Calu3 (cell line): Measurements from ENCODE around the gene CGB5. TPM values are rescaled to one million over a fixed set of nuclear protein-coding genes. Genes with fewer than 3 reads are reported as not detected.

Source experiments
- BruUV-seq: library from RNA; stranded (reverse); fragments of 400-500 nt; replicated peaks from 2 replicates; lab custom pipeline; 2021; lab: Mats Ljungman, UMichigan
- CTCF ChIA-PET: fragments of 300-600 bp; sonication (Branson Sonifier 250); formaldehyde crosslinking; loops from one replicate; lab custom pipeline; 2022; ENCODE audit warnings: antibody characterized with exemption; lab: Charles Lee
- DNase-seq: peaks from one replicate; pipeline ENCODE4 v3.0.0; 2022
- H3K27ac Mint-ChIP-seq: one replicate; pipeline ENCODE4 v1.8.0; 2022; ENCODE audit warnings: mixed read lengths; ENCODE audit not compliant: unreplicated experiment
- H3K27me3 Mint-ChIP-seq: one replicate; pipeline ENCODE4 v1.8.0; 2022; ENCODE audit warnings: mixed read lengths; ENCODE audit not compliant: unreplicated experiment
- H3K36me3 Mint-ChIP-seq: one replicate; pipeline ENCODE4 v1.8.0; 2022; ENCODE audit warnings: mild to moderate bottlenecking, moderate library complexity, mixed read lengths; ENCODE audit not compliant: insufficient read depth, unreplicated experiment
- H3K4me1 Mint-ChIP-seq: one replicate; pipeline ENCODE4 v1.8.0; 2022; ENCODE audit warnings: mild to moderate bottlenecking, low read depth, mixed read lengths; ENCODE audit not compliant: unreplicated experiment
- H3K4me3 Mint-ChIP-seq: one replicate; pipeline ENCODE4 v1.8.0; 2022; ENCODE audit warnings: mild to moderate bottlenecking, low read depth, moderate library complexity, mixed read lengths; ENCODE audit not compliant: unreplicated experiment
- H3K9me3 Mint-ChIP-seq: one replicate; pipeline ENCODE4 v1.8.0; 2022; ENCODE audit warnings: low read depth, mixed read lengths; ENCODE audit not compliant: unreplicated experiment
- intact Hi-C: fragments of 100-400 bp; cut with micrococcal nuclease; formaldehyde crosslinking; loops from one replicate; pipeline ENCODE4 v1.10.0; 2022; ENCODE audit not compliant: unreplicated experiment
- microRNA-seq: library from miRNA; unstranded; fragments of <30 nt; microRNA quantifications from one replicate; pipeline ENCODE4 v1.2.0, GENCODE V29; 2022
- total RNA-seq: library from RNA; stranded (reverse); gene quantifications from 2 replicates; pipeline ENCODE4 v1.2.3, GENCODE V29; 2022
- TF ChIP-seq, protein P1 (sequence below): fragments of 200-600 bp; IDR thresholded peaks from one replicate; pipeline ENCODE4 v1.8.0; 2022; ENCODE audit warnings: antibody characterized with exemption; ENCODE audit not compliant: unreplicated experiment

Gene CGB5
- total RNA-seq, 1 experiment from 2014 or later = 3.3 TPM

DNA sequence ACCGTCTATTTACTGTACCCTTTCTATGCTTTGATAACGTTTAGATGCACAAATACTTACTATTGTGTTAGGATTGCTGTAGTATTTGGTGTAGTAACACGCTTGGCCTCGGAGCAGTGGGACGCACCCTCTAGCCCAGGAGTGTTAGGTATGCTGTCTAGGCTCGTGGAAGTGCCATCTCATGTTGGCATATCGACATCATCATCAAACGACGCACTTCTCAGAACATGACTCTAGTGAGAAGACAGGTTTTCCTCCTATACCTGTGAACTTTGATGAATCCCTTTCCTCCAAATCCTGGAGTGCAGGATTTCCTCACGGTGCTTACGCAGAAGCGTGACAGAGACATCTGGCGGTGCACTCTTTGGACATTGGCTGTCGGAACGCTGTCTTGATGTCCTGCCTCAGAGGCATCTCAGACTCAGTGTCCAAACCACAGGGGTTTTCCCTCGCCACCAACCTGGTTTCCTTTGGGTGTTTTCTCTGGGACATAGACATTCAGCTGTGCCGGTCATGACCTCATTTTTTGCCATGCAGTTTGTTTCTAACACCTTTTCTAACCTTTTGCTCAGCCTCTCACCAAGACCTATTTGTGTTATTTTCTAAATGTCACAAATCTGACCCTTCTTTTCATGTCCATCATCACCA, 47.9 kb downstream of the CGB5 start:
- Mint-ChIP-seq H3K27ac (no peak overlapping the region), H3K4me1 (peaks cover 14% of the 10 kb centered on the region), H3K4me3 (no peak overlapping the region), H3K27me3 (no peaks in the 10 kb centered on the region), H3K9me3 (no peaks in the 10 kb centered on the region), H3K36me3 (peaks cover 91% of the 10 kb centered on the region)
- no peak for DNase-seq
- TF ChIP-seq, protein P1, sequence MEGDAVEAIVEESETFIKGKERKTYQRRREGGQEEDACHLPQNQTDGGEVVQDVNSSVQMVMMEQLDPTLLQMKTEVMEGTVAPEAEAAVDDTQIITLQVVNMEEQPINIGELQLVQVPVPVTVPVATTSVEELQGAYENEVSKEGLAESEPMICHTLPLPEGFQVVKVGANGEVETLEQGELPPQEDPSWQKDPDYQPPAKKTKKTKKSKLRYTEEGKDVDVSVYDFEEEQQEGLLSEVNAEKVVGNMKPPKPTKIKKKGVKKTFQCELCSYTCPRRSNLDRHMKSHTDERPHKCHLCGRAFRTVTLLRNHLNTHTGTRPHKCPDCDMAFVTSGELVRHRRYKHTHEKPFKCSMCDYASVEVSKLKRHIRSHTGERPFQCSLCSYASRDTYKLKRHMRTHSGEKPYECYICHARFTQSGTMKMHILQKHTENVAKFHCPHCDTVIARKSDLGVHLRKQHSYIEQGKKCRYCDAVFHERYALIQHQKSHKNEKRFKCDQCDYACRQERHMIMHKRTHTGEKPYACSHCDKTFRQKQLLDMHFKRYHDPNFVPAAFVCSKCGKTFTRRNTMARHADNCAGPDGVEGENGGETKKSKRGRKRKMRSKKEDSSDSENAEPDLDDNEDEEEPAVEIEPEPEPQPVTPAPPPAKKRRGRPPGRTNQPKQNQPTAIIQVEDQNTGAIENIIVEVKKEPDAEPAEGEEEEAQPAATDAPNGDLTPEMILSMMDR = no peak
- no TSS peak for BruUV-seq
- intact Hi-C loops = no loop called here
- CTCF ChIA-PET = interaction anchor here (0.6 to 0.7 kb wide), 2 partner anchors 66 to 382 kb away, joined by 3 to 5 read pairs; no protein-coding TSS in a partner anchor

DNA sequence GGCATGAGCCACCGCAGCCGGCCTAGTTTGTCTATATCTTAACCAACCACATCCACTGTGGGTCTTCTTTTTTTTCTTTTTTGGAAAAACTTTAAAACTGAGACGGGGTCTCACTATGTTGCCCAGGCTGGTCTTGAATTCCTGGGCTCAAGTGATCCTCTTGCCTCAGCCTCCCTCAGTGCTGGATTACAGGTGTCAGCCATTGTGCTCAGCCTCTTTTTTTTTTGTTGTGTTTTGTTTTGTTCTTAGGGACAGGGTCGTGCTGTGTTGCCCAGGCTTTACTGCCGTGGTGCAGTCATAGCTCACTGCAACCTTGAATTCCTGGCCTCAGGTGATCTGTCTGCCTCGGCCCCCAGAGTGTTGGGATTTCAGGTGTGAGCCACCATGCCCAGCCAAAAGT, 49.0 kb downstream of the CGB5 start:
- CTCF ChIA-PET = no interaction called here
- no peak overlapping the region for H3K27ac Mint-ChIP-seq
- TF ChIP-seq, protein P1 = no peak
- BruUV-seq = no TSS peak
- intact Hi-C loops = no loop called here
- no peaks in the 10 kb centered on the region for H3K27me3 Mint-ChIP-seq
- peaks cover 91% of the 10 kb centered on the region for H3K36me3 Mint-ChIP-seq
- H3K9me3 Mint-ChIP-seq = no peaks in the 10 kb centered on the region
- no peak for DNase-seq
- H3K4me1 Mint-ChIP-seq = peaks cover 2% of the 10 kb centered on the region
- H3K4me3 Mint-ChIP-seq = no peak overlapping the region

Small RNAs within 50 kb of the gene (microRNA-seq; reads per million reads assigned to microRNA genes)
- not detected for gene MIR6798

Other genes starting within 250 kb of the CGB5 start
- 84.4 and 91.0 TPM in 2 replicates for gene BCAT2, start 232.8 kb upstream of the CGB5 start, total RNA-seq
- gene HSD17B14, start 207.4 kb upstream of the CGB5 start, total RNA-seq = 2.6 and 5.7 TPM in 2 replicates
- 57.6 and 72.2 TPM in 2 replicates for gene PLEKHA4, start 175.2 kb upstream of the CGB5 start, total RNA-seq
- 118 TPM in 2 replicates for gene PPP1R15A, start 171.4 kb upstream of the CGB5 start, total RNA-seq
- not detected in 2 replicates for gene TULP2, start 145.1 kb upstream of the CGB5 start, total RNA-seq
- 162 and 173 TPM in 2 replicates for gene NUCB1, start 143.5 kb upstream of the CGB5 start, total RNA-seq
- gene DHDH, start 110.1 kb upstream of the CGB5 start, total RNA-seq = 2.1 and 5.3 TPM in 2 replicates
- gene BAX, start 89.0 kb upstream of the CGB5 start, total RNA-seq = 141 and 147 TPM in 2 replicates
- 1,459 and 1,979 TPM in 2 replicates for gene FTL, start 78.5 kb upstream of the CGB5 start, total RNA-seq
- 59.6 and 64.7 TPM in 2 replicates for gene GYS1, start 50.5 kb upstream of the CGB5 start, total RNA-seq
- 184 and 199 TPM in 2 replicates for gene RUVBL2, start 50.0 kb upstream of the CGB5 start, total RNA-seq
- gene LHB, start 26.8 kb upstream of the CGB5 start, total RNA-seq = 1.1 TPM in 1 of 2 replicates, not detected in the other
- gene CGB3, start 19.5 kb upstream of the CGB5 start, total RNA-seq = 1.1 TPM in 1 of 2 replicates, not detected in the other
- gene CGB2, start 12.0 kb upstream of the CGB5 start, total RNA-seq = 0.52 TPM in 1 of 2 replicates, not detected in the other
- not detected in 2 replicates for gene CGB1, start 7.0 kb upstream of the CGB5 start, total RNA-seq
- 0.54 and 0.56 TPM in 2 replicates for gene CGB8, start 5.3 kb downstream of the CGB5 start, total RNA-seq
- gene CGB7, start 13.9 kb downstream of the CGB5 start, total RNA-seq = 0.66 and 1.0 TPM in 2 replicates
- 0.69 and 0.83 TPM in 2 replicates for gene NTF4, start 21.0 kb downstream of the CGB5 start, total RNA-seq
- gene KCNA7, start 28.9 kb downstream of the CGB5 start, total RNA-seq = not detected in 2 replicates
- 310 and 325 TPM in 2 replicates for gene SNRNP70, start 41.6 kb downstream of the CGB5 start, total RNA-seq
- gene LIN7B, start 70.5 kb downstream of the CGB5 start, total RNA-seq = 7.0 and 7.5 TPM in 2 replicates
- 1.9 and 2.0 TPM in 2 replicates for gene C19orf73, start 75.3 kb downstream of the CGB5 start, total RNA-seq
- 4.9 and 6.0 TPM in 2 replicates for gene PPFIA3, start 75.7 kb downstream of the CGB5 start, total RNA-seq
- gene HRC, start 111.5 kb downstream of the CGB5 start, total RNA-seq = not detected in 2 replicates
- 70.0 and 79.9 TPM in 2 replicates for gene TRPM4, start 113.9 kb downstream of the CGB5 start, total RNA-seq